Measurements from ENCODE around the gene DOCK2.
"Not testable (repeated sequence)": the region's sequence is repeated elsewhere in the genome, so short reads cannot be mapped to it uniquely, and the experiment has no call there.

The DOCK2 gene

GRCh38 chr5:169797577-169797976 is 160.5 kb downstream of the DOCK2 start:
- DNase-seq, result no peak

GRCh38 chr5:169798438-169798837 is 161.4 kb downstream of the DOCK2 start:
- no peak for DNase-seq

GRCh38 chr5:169798906-169799660 is 162.0 kb downstream of the DOCK2 start:
- DNase-seq, result no peak

GRCh38 chr5:169801324-169801777 is 164.3 kb downstream of the DOCK2 start:
- no peak for DNase-seq

- DNase-seq, result no peak
Observed at GRCh38 chr5:169801781-169802180, 164.7 kb downstream of the DOCK2 start.

GRCh38 chr5:169803077-169803981 is 166.3 kb downstream of the DOCK2 start:
- no peak for DNase-seq

GRCh38 chr5:169804861-169805260 is 167.8 kb downstream of the DOCK2 start:
- DNase-seq, result no peak

GRCh38 chr5:169805527-169805934 is 168.5 kb downstream of the DOCK2 start:
- no peak for DNase-seq

GRCh38 chr5:169805937-169806700 is 169.0 kb downstream of the DOCK2 start:
- no peak for DNase-seq

- no peak for DNase-seq
Observed at GRCh38 chr5:169808118-169808581, 171.1 kb downstream of the DOCK2 start.

- DNase-seq, result not testable (repeated sequence)
Observed at GRCh38 chr5:169808880-169809279, 171.8 kb downstream of the DOCK2 start.

- no peak for DNase-seq
Observed at GRCh38 chr5:169809281-169809680, 172.2 kb downstream of the DOCK2 start.

- no peak for DNase-seq
Observed at GRCh38 chr5:169810524-169810923, 173.4 kb downstream of the DOCK2 start.

GRCh38 chr5:169811023-169811422 is 173.9 kb downstream of the DOCK2 start:
- DNase-seq, result no peak

GRCh38 chr5:169811680-169812079 is 174.6 kb downstream of the DOCK2 start:
- DNase-seq, result no peak

- DNase-seq, result no peak
Observed at GRCh38 chr5:169812786-169813185, 175.7 kb downstream of the DOCK2 start.

- no peak for DNase-seq
Observed at GRCh38 chr5:169814045-169814444, 177.0 kb downstream of the DOCK2 start.

GRCh38 chr5:169814522-169814921 is 177.4 kb downstream of the DOCK2 start:
- no peak for DNase-seq

- no peak for DNase-seq
Observed at GRCh38 chr5:169817031-169817430, 180.0 kb downstream of the DOCK2 start.

- no peak for DNase-seq
Observed at GRCh38 chr5:169826618-169827017, 189.5 kb downstream of the DOCK2 start.

GRCh38 chr5:169827769-169828168 is 190.7 kb downstream of the DOCK2 start:
- no peak for DNase-seq

GRCh38 chr5:169828385-169828784 is 191.3 kb downstream of the DOCK2 start:
- DNase-seq, result no peak

GRCh38 chr5:169831331-169831730 is 194.3 kb downstream of the DOCK2 start:
- DNase-seq, result no peak

Data from femur (tissue), 1 donor.